K562 (cell line): ENCODE data around the gene MARK3. TPM values are rescaled to one million over a fixed set of nuclear protein-coding genes. Genes with fewer than 3 reads are reported as not detected.

Source experiments
- ATF3 ChIP-seq, 2 experiments: fragments of 450-650 bp in 1 of 2; sonication (generic) in 1 of 2; formaldehyde crosslinking in 1 of 2; IDR thresholded peaks in 1 of 2; conservative IDR thresholded peaks in 1 of 2; 2 replicates each; pipeline versions ENCODE4 v1.6.1 to v1.8.1; 2016 to 2023; ENCODE audit warnings: mild to moderate bottlenecking in 2 of 2, moderate library complexity in 2 of 2, inconsistent platforms in 1 of 2, missing genetic modification reagents in 1 of 2
- ATF7 ChIP-seq: fragments of 450-650 bp; IDR thresholded peaks from 2 replicates; pipeline ENCODE4 v1.7.1; 2014; ENCODE audit warnings: mild to moderate bottlenecking, moderate library complexity
- CREB1 ChIP-seq, 2 experiments: sonication (generic) in 1 of 2; formaldehyde crosslinking in 1 of 2; IDR thresholded peaks; 2 replicates each; pipeline versions ENCODE4 v1.6.1 to v1.8.0; 2012 to 2022; ENCODE audit warnings: inconsistent platforms in 1 of 2, mild to moderate bottlenecking in 1 of 2, missing genetic modification reagents in 1 of 2, moderate library complexity in 1 of 2
- CREM ChIP-seq: IDR thresholded peaks from 2 replicates; pipeline ENCODE4 v1.6.1; 2014; ENCODE audit warnings: antibody characterized with exemption, low read depth
- E2F6 ChIP-seq, 2 experiments: IDR thresholded peaks; 2 replicates each; pipeline ENCODE4 v1.6.1; 2011; ENCODE audit warnings: borderline replicate concordance in 1 of 2, control low read depth in 1 of 2, low read depth in 1 of 2, low read length in 1 of 2, mild to moderate bottlenecking in 1 of 2, mixed read lengths in 1 of 2, moderate library complexity in 1 of 2; ENCODE audit not compliant: insufficient read depth in 1 of 2, insufficient read length in 1 of 2, poor library complexity in 1 of 2, severe bottlenecking in 1 of 2; ENCODE audit errors: extremely low read depth in 1 of 2
- GABPA ChIP-seq: fragments of 200-800 bp; sonication (Bioruptor generic); conservative IDR thresholded peaks from 2 replicates; pipeline ENCODE4 v1.6.1; 2016; ENCODE audit warnings: low read depth, missing genetic modification characterization, missing compliant biosample characterization
- L3MBTL2 ChIP-seq: fragments of 450-650 bp; IDR thresholded peaks from 2 replicates; pipeline ENCODE4 v1.6.1; 2016; ENCODE audit warnings: mild to moderate bottlenecking, moderate library complexity
- MAX ChIP-seq: sonication (generic); formaldehyde crosslinking; IDR thresholded peaks from 2 replicates; pipeline ENCODE4 v1.9.0; 2022; ENCODE audit warnings: mild to moderate bottlenecking, missing genetic modification reagents
- MYC ChIP-seq, 2 experiments: fragments of 250-450 bp in 1 of 2; sonication (Bioruptor Pico) in 1 of 2; IDR thresholded peaks; 2 replicates each; pipeline versions ENCODE4 v1.5.1 to v1.6.1; 2012 to 2021; ENCODE audit warnings: low read depth in 2 of 2, borderline replicate concordance in 1 of 2, improper control_type of control experiment in 1 of 2, low read length in 1 of 2, mild to moderate bottlenecking in 1 of 2, moderate library complexity in 1 of 2
- NRF1 ChIP-seq, 2 experiments: fragments of 450-650 bp; IDR thresholded peaks in 1 of 2; conservative IDR thresholded peaks in 1 of 2; 2 replicates each; pipeline ENCODE4 v1.6.1; 2014; ENCODE audit warnings: mild to moderate bottlenecking in 2 of 2
- TAF15 ChIP-seq: fragments of 200-400 bp; formaldehyde crosslinking; IDR thresholded peaks from 2 replicates; pipeline ENCODE4 v1.6.1; 2017; ENCODE audit warnings: mild to moderate bottlenecking, low read depth, low read length, moderate library complexity
- ZBTB2 ChIP-seq: fragments of 450-650 bp; IDR thresholded peaks from 2 replicates; pipeline ENCODE4 v1.6.1; 2016; ENCODE audit warnings: antibody characterized with exemption
- ZNF512 ChIP-seq: IDR thresholded peaks from 2 replicates; pipeline ENCODE4 v1.6.1; 2016; ENCODE audit warnings: missing genetic modification characterization, missing compliant biosample characterization
- polyA plus RNA-seq, 8 experiments: library from polyadenylated mRNA; depleted of rRNA in 4 of 8; stranded (reverse) in 5 of 8; unstranded in 3 of 8; fragments of >200 nt; fragmentation: Nextera tagmentation in 2 of 8; fragmentation: Illumina TruSeq in 1 of 8; extraction: Ambion mirVana in 2 of 8; extraction: Trizol in 1 of 8; gene quantifications; 2 replicates each; pipeline versions ENCODE4 v1.2.1 to v1.2.3, GENCODE V29; 2011 to 2014; ENCODE audit warnings: inconsistent platforms in 1 of 8, missing spikeins in 1 of 8
- total RNA-seq, 7 experiments: library from RNA; depleted of rRNA in 6 of 7; stranded (reverse); fragments of >200 nt in 6 of 7; fragmentation: Illumina TruSeq in 2 of 7; extraction: Trizol in 2 of 7; gene quantifications; 2 replicates each; pipeline versions ENCODE4 v1.2.1 to v1.2.3, GENCODE V29; 2011 to 2021; ENCODE audit warnings: low replicate concordance in 1 of 7

MARK3 gene
- total and polyA plus RNA-seq, 9 of the 15 experiments (the other 6 are each of a cell fraction or from before 2014, with no cell fraction given), result 10.1 to 68.7 (median 56.3) TPM

- TF ChIP-seq GABPA (tag), result no peak
- peak; percentile 52; the same call in 1 of the 2 replicates for TF ChIP-seq ATF3 (IDR thresholded peaks at IDR 0.05)
- TF ChIP-seq ATF3 (CRISPR knock-in tag; conservative IDR thresholded peaks at IDR 0.05), result no peak
- peak; percentile 60 to 72 for TF ChIP-seq NRF1 (conservative IDR thresholded peaks at IDR 0.05 in 1 of 2, IDR thresholded peaks at IDR 0.05 in 1 of 2)
- TF ChIP-seq E2F6 (IDR thresholded peaks at IDR 0.05; ENCODE audit: borderline replicate concordance in 1 of 2, extremely low read depth in 1 of 2, insufficient read depth in 1 of 2, insufficient read length in 1 of 2, low read depth in 1 of 2, low read length in 1 of 2, poor library complexity in 1 of 2, severe bottlenecking in 1 of 2), result peak; percentile 62 to 65
- peak; percentile 65 for TF ChIP-seq ATF7
- TF ChIP-seq MYC (IDR thresholded peaks at IDR 0.05; ENCODE audit: low read depth, low read length), result peak; percentile 54; the same call in 1 of the 2 replicates
- TF ChIP-seq MYC (CRISPR knock-in tag; IDR thresholded peaks at IDR 0.05; ENCODE audit: borderline replicate concordance, low read depth), result no peak
- peak; percentile 51; the same call in 1 of the 2 replicates for TF ChIP-seq MAX (CRISPR knock-in tag)
- TF ChIP-seq TAF15, result no peak
- TF ChIP-seq CREM, result peak; percentile 62; the same call in 1 of the 2 replicates
- peak; percentile 10; the same call in 1 of the 2 replicates for TF ChIP-seq CREB1 (IDR thresholded peaks at IDR 0.05)
- TF ChIP-seq CREB1 (CRISPR knock-in tag; IDR thresholded peaks at IDR 0.05), result no peak; the same call in 1 of the 2 replicates
- TF ChIP-seq ZNF512, result no peak
- peak; percentile 30; the same call in 1 of the 2 replicates for TF ChIP-seq L3MBTL2
- TF ChIP-seq ZBTB2, result no peak
These were observed 136.8 kb downstream of the MARK3 start (continued) for GRCh38 chr14:103521951-103522563.
